H1 (cell line): ENCODE results near the gene PRPF6.

Experiments used
- FOSL1 ChIP-seq: IDR thresholded peaks from 2 replicates; pipeline ENCODE4 v1.6.1; 2011; ENCODE audit warnings: mild to moderate bottlenecking, low read depth, low read length, moderate library complexity; ENCODE audit not compliant: insufficient read depth
- JUND ChIP-seq: IDR thresholded peaks from 2 replicates; pipeline ENCODE4 v1.6.1; 2011; ENCODE audit warnings: mild to moderate bottlenecking, improper control_type of control experiment, low read length
- POLR2A ChIP-seq, 2 experiments: IDR thresholded peaks; 1 replicate in 1 of 2; 2 replicates in 1 of 2; pipeline ENCODE4 v1.6.1; 2011; ENCODE audit warnings: low read depth in 2 of 2, low read length in 2 of 2, mild to moderate bottlenecking in 2 of 2; ENCODE audit errors: control extremely low read depth in 1 of 2
- RAD21 ChIP-seq, 2 experiments: IDR thresholded peaks in 1 of 2; conservative IDR thresholded peaks in 1 of 2; 2 replicates each; pipeline ENCODE4 v1.6.1; 2011; ENCODE audit warnings: low read depth in 2 of 2, low read length in 2 of 2, improper control_type of control experiment in 1 of 2, inconsistent platforms in 1 of 2, mild to moderate bottlenecking in 1 of 2, moderate library complexity in 1 of 2
- RXRA ChIP-seq: IDR thresholded peaks from 2 replicates; pipeline ENCODE4 v1.6.1; 2011; ENCODE audit warnings: low read depth, mild to moderate bottlenecking, low read length, moderate library complexity; ENCODE audit not compliant: insufficient read depth
- SIRT6 ChIP-seq: IDR thresholded peaks from one replicate; pipeline ENCODE4 v1.7.1; 2012; ENCODE audit warnings: low read length, inconsistent platforms
- SRF ChIP-seq: IDR thresholded peaks from 2 replicates; pipeline ENCODE4 v1.6.1; 2011; ENCODE audit warnings: mild to moderate bottlenecking, low read depth, low read length, moderate library complexity
- SUZ12 ChIP-seq: fragments of 200-600 bp; sonication (generic); IDR thresholded peaks from 2 replicates; pipeline ENCODE4 v1.6.1; 2012; ENCODE audit warnings: mild to moderate bottlenecking, inconsistent platforms, low read length, moderate library complexity, mixed read lengths
- YY1 ChIP-seq: IDR thresholded peaks from 2 replicates; pipeline ENCODE4 v1.6.1; 2011; ENCODE audit warnings: low read depth, mild to moderate bottlenecking, low read length
- TF ChIP-seq, protein P1 (sequence below), 3 experiments: IDR thresholded peaks; 1 replicate in 2 of 3; 2 replicates in 1 of 3; pipeline versions ENCODE4 v1.5.1 to v1.6.1; 2011; ENCODE audit warnings: low read length in 3 of 3, mild to moderate bottlenecking in 3 of 3, inconsistent platforms in 2 of 3, low read depth in 1 of 3, moderate library complexity in 1 of 3; ENCODE audit not compliant: insufficient read depth in 1 of 3; ENCODE audit errors: control extremely low read depth in 1 of 3
- TF ChIP-seq, protein P2 (sequence below): IDR thresholded peaks from 2 replicates; pipeline ENCODE4 v1.6.1; 2012; ENCODE audit warnings: inconsistent platforms

DNA sequence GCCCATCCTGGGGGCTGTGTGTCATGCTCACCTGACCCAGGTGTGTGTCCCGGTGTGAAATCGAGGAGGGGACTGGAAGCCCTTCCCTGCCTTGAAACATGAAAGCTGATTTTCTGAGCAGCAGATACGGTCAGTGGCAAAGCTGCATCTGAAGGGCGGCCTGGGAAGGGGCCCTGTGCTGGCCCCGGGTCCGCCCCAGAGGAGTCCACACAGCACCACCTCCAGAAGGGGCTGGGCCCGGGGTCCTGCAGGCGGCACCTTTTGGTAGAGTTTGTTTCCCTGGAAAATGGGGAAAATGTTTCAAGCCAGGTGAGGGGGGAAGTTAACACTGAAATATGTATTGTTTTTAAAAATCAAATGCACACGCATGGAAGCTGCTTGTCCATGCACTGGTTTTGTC lies 45.5 kb upstream of the PRPF6 start:
- no peak for TF ChIP-seq RAD21 (IDR thresholded peaks at IDR 0.05 in 1 of 2, conservative IDR thresholded peaks at IDR 0.05 in 1 of 2; ENCODE audit: low read depth in 2 of 2, low read length in 2 of 2)
- TF ChIP-seq SRF = no peak
- TF ChIP-seq, protein P1, sequence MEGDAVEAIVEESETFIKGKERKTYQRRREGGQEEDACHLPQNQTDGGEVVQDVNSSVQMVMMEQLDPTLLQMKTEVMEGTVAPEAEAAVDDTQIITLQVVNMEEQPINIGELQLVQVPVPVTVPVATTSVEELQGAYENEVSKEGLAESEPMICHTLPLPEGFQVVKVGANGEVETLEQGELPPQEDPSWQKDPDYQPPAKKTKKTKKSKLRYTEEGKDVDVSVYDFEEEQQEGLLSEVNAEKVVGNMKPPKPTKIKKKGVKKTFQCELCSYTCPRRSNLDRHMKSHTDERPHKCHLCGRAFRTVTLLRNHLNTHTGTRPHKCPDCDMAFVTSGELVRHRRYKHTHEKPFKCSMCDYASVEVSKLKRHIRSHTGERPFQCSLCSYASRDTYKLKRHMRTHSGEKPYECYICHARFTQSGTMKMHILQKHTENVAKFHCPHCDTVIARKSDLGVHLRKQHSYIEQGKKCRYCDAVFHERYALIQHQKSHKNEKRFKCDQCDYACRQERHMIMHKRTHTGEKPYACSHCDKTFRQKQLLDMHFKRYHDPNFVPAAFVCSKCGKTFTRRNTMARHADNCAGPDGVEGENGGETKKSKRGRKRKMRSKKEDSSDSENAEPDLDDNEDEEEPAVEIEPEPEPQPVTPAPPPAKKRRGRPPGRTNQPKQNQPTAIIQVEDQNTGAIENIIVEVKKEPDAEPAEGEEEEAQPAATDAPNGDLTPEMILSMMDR (IDR thresholded peaks at IDR 0.05; ENCODE audit: control extremely low read depth in 1 of 3, insufficient read depth in 1 of 3, low read depth in 1 of 3, low read length in 3 of 3) = no peak
- no peak for TF ChIP-seq YY1
- no peak for TF ChIP-seq FOSL1
- no peak for TF ChIP-seq POLR2A (IDR thresholded peaks at IDR 0.05; ENCODE audit: control extremely low read depth in 1 of 2, low read depth in 2 of 2, low read length in 2 of 2)
- TF ChIP-seq SIRT6 = no peak
- no peak for TF ChIP-seq SUZ12
- no peak for TF ChIP-seq RXRA
- TF ChIP-seq JUND = no peak
- TF ChIP-seq, protein P2, sequence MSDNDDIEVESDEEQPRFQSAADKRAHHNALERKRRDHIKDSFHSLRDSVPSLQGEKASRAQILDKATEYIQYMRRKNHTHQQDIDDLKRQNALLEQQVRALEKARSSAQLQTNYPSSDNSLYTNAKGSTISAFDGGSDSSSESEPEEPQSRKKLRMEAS = no peak
